Activated CD8-positive, alpha-beta T cell treated with anti-CD3 and anti-CD28 coated beads for 36 hours (primary cell): ENCODE measurements around the gene SH2B2. TPM values are rescaled to one million over a fixed set of nuclear protein-coding genes. Genes with fewer than 3 reads are reported as not detected.

Experiments
- ATAC-seq: fragments of 200-7000 bp; cut with Tn5 transposase; one replicate; pipeline ENCODE4 v1.10.0; 2021; ENCODE audit warnings: mild to moderate bottlenecking, moderate library complexity
- CTCF ChIA-PET: fragments of 350-600 bp; sonication (Branson Sonifier 250); formaldehyde crosslinking; loops from one replicate; lab custom pipeline; 2021; ENCODE audit warnings: antibody characterized with exemption; lab: Charles Lee
- POLR2A ChIA-PET: fragments of 350-600 bp; sonication (Branson Sonifier 250); formaldehyde crosslinking; loops from one replicate; lab custom pipeline; 2021; ENCODE audit warnings: antibody characterized with exemption; lab: Charles Lee
- DNase-seq: peaks from one replicate; pipeline ENCODE4 v3.0.0-alpha.2; 2020
- H3K27ac Mint-ChIP-seq: one replicate; pipeline ENCODE4 v1.8.0; 2021; ENCODE audit warnings: mild to moderate bottlenecking, mixed read lengths
- H3K27me3 Mint-ChIP-seq: one replicate; pipeline ENCODE4 v1.8.0; 2021; ENCODE audit warnings: mixed read lengths
- H3K36me3 Mint-ChIP-seq: one replicate; pipeline ENCODE4 v1.8.0; 2021; ENCODE audit warnings: low read depth, mixed read lengths
- H3K4me1 Mint-ChIP-seq: one replicate; pipeline ENCODE4 v1.8.0; 2021; ENCODE audit warnings: low read depth, mixed read lengths
- H3K4me3 Mint-ChIP-seq: one replicate; pipeline ENCODE4 v1.8.0; 2021; ENCODE audit warnings: mild to moderate bottlenecking, moderate library complexity, mixed read lengths
- H3K9me3 Mint-ChIP-seq: one replicate; pipeline ENCODE4 v1.8.0; 2021; ENCODE audit warnings: mixed read lengths
- intact Hi-C: fragments of 100-400 bp; cut with micrococcal nuclease; formaldehyde crosslinking; loops from one replicate; pipeline ENCODE4 v1.10.0; 2022
- total RNA-seq, 2 experiments: library from RNA; stranded (reverse); gene quantifications; one replicate each; pipeline ENCODE4 v1.2.3, GENCODE V29; 2021
- TF ChIP-seq, protein P1 (sequence below): fragments of 200-600 bp; IDR thresholded peaks from one replicate; pipeline ENCODE4 v1.8.0; 2022; ENCODE audit warnings: antibody characterized with exemption, mild to moderate bottlenecking

Gene SH2B2
- total RNA-seq, 2 experiments from 2014 or later = 5.0 to 7.1 TPM

DNA sequence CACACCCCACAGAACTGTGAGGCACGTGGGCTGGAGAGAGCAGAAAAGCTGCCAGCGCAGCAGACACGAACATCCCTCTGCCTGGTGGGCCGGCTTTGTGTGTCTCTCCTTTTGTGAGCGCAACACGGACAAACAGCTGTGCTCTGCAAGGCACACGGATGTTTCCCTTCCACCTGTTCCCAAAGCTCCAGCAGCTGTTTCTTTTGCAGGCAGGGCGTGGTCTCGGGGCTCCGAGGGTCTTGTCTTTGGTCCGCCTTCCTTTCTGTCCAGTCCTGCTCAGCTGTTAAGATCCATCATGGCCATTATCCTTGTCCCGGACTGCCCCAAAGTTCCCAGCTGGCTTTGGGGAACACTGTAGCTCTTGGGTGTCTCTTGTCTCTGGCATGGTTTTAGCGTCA lies 32.7 kb upstream of the SH2B2 start:
- peaks cover 4% of the 10 kb centered on the region for H3K36me3 Mint-ChIP-seq
- no peak overlapping the region for H3K27ac Mint-ChIP-seq
- H3K4me1 Mint-ChIP-seq = no peaks in the 10 kb centered on the region
- DNase-seq (no peak), ATAC-seq (no peak)
- ChIA-PET CTCF (interaction anchor here (2.6 kb wide), 1 partner anchor 18 kb away, joined by 14 read pairs; no protein-coding TSS in a partner anchor), POLR2A (no interaction called here)
- H3K4me3 Mint-ChIP-seq = no peak overlapping the region
- no peaks in the 10 kb centered on the region for H3K9me3 Mint-ChIP-seq
- TF ChIP-seq, protein P1, sequence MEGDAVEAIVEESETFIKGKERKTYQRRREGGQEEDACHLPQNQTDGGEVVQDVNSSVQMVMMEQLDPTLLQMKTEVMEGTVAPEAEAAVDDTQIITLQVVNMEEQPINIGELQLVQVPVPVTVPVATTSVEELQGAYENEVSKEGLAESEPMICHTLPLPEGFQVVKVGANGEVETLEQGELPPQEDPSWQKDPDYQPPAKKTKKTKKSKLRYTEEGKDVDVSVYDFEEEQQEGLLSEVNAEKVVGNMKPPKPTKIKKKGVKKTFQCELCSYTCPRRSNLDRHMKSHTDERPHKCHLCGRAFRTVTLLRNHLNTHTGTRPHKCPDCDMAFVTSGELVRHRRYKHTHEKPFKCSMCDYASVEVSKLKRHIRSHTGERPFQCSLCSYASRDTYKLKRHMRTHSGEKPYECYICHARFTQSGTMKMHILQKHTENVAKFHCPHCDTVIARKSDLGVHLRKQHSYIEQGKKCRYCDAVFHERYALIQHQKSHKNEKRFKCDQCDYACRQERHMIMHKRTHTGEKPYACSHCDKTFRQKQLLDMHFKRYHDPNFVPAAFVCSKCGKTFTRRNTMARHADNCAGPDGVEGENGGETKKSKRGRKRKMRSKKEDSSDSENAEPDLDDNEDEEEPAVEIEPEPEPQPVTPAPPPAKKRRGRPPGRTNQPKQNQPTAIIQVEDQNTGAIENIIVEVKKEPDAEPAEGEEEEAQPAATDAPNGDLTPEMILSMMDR = no peak
- intact Hi-C loops = no loop called here
- no peaks in the 10 kb centered on the region for H3K27me3 Mint-ChIP-seq

DNA sequence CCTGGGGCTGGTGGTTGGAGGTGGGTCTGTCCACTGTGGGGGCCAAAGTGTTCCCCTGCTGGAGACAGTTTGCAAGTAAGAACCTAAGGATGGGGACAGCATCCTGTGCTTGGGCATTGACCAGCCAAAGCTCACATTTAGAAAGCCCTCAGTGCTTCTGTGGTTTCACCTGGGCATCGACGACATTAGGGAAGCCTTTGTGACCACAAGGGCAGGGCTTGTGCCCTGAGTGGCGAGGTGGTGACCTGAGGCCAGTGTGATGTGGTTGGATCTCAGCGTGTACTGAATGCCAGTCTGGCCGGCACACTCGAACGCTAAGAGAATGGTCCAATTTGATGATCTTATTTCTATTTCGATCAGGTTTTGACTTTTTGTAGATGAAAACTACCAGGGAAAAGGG lies 32.1 kb upstream of the SH2B2 start:
- TF ChIP-seq, protein P1 = no peak
- DNase-seq (no peak), ATAC-seq (no peak)
- H3K4me3 Mint-ChIP-seq = no peak overlapping the region
- H3K9me3 Mint-ChIP-seq = no peaks in the 10 kb centered on the region
- H3K27me3 Mint-ChIP-seq = no peaks in the 10 kb centered on the region
- H3K27ac Mint-ChIP-seq = no peak overlapping the region
- H3K4me1 Mint-ChIP-seq = no peaks in the 10 kb centered on the region
- ChIA-PET CTCF (interaction anchor here (2.6 kb wide), 1 partner anchor 17 kb away, joined by 14 read pairs; no protein-coding TSS in a partner anchor), POLR2A (no interaction called here)
- intact Hi-C loops = no loop called here
- peaks cover 3% of the 10 kb centered on the region for H3K36me3 Mint-ChIP-seq

DNA sequence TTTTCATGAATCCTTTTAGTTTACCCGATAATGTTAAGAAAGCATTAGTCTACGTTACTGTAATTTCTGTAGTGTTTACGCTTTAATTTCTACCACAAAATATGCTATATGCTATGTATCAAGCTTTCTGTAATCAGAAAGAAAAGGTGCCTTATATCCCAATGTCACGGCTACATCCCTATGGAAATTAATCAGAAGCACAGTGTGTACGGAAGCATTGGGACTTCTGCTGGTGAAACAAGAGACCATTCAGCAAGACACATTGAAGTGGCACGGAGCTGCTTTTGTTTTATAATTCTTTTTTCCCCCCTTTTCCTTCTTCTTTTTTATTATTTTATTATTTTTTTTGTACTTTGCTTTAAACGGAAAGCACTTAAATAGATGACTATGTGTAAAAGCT lies 31.2 kb upstream of the SH2B2 start:
- no peaks in the 10 kb centered on the region for H3K27me3 Mint-ChIP-seq
- no peak overlapping the region for H3K27ac Mint-ChIP-seq
- CTCF ChIA-PET = no interaction called here
- no peak overlapping the region for H3K4me3 Mint-ChIP-seq
- intact Hi-C loops = no loop called here
- DNase-seq (no peak), ATAC-seq (no peak)
- POLR2A ChIA-PET = no interaction called here
- H3K36me3 Mint-ChIP-seq = peaks cover 1% of the 10 kb centered on the region
- TF ChIP-seq, protein P1 = no peak
- H3K4me1 Mint-ChIP-seq = no peaks in the 10 kb centered on the region
- H3K9me3 Mint-ChIP-seq = no peaks in the 10 kb centered on the region

DNA sequence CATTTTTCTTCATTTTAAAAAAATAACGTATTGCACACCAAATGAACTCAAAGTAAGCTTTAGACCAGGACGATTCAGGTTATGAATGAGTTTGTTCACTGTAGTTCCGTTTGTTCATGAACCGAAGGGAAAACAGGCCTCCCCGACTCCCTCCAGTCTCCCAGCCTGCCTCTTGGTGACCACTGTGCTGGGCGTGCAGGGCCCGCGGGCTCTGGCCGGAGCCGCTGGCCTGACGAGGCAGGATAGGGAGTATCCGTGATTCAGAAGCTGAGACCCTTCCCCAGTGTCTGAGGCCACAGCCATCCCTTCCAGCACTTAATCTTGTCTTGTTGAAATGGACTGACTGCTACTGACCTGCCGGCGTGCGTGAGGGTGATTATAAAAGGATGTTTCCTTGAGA lies 30.8 kb upstream of the SH2B2 start:
- POLR2A ChIA-PET = no interaction called here
- DNase-seq (no peak), ATAC-seq (no peak)
- CTCF ChIA-PET = no interaction called here
- intact Hi-C loops = no loop called here
- Mint-ChIP-seq H3K27ac (no peak overlapping the region), H3K27me3 (no peaks in the 10 kb centered on the region), H3K4me1 (no peaks in the 10 kb centered on the region), H3K36me3 (no peaks in the 10 kb centered on the region), H3K4me3 (no peak overlapping the region), H3K9me3 (no peaks in the 10 kb centered on the region)
- TF ChIP-seq, protein P1 = no peak

DNA sequence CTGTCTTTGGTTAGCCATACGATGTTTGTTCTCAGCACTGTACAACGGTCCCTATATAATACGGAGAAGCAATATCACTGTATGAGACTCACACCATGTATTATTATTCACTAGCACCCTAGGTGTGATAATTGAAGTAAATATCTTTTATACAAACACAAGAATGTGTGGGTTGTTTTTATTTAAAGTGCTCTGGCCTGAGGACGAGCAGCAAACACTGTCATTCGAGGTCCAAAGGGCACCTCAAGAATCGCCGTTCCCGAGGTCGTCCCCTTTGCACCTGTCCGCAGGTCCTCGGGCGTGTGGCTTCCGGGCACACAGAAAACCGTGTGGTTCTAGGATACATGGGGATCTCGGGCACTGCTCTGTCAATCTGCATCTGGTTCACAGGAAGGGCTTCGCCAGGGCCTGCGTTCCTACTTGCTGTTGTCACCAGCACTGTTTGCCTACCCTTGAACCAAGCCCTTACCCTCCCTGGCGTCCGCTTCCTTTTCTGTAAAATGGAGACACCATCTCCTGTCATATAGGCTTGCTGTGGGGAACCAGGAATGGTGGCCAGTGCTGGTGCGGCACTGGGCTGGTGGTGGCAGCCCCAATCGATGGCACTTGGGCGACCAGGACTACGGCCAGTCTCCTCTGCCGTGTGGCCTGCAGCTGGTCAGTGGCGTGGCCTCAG lies 28.5 kb upstream of the SH2B2 start:
- ATAC-seq (no peak), DNase-seq (no peak)
- ChIA-PET POLR2A (no interaction called here), CTCF (no interaction called here)
- Mint-ChIP-seq H3K27me3 (no peaks in the 10 kb centered on the region), H3K27ac (no peak overlapping the region), H3K4me1 (no peaks in the 10 kb centered on the region), H3K9me3 (no peaks in the 10 kb centered on the region), H3K36me3 (no peaks in the 10 kb centered on the region), H3K4me3 (no peak overlapping the region)
- TF ChIP-seq, protein P1 = no peak
- intact Hi-C loops = no loop called here
